Activated CD8-positive, alpha-beta memory T cell treated with anti-CD3 and anti-CD28 coated beads, Interleukin-2, amount 50 U/mL, for 1 hour (primary cell): Measurements from ENCODE around the gene ITGA2.
A peak's percentile ranks its signal among the peaks of the same experiment; 100 is the strongest.
"Not testable (repeated sequence)": the region's sequence is repeated elsewhere in the genome, so short reads cannot be mapped to it uniquely, and the experiment has no call there.

Experiments used
- DNase-seq: peaks from one replicate; pipeline ENCODE4 v3.0.0-alpha.2; 2020; ENCODE audit errors: extremely low read depth

Gene ITGA2

DNA sequence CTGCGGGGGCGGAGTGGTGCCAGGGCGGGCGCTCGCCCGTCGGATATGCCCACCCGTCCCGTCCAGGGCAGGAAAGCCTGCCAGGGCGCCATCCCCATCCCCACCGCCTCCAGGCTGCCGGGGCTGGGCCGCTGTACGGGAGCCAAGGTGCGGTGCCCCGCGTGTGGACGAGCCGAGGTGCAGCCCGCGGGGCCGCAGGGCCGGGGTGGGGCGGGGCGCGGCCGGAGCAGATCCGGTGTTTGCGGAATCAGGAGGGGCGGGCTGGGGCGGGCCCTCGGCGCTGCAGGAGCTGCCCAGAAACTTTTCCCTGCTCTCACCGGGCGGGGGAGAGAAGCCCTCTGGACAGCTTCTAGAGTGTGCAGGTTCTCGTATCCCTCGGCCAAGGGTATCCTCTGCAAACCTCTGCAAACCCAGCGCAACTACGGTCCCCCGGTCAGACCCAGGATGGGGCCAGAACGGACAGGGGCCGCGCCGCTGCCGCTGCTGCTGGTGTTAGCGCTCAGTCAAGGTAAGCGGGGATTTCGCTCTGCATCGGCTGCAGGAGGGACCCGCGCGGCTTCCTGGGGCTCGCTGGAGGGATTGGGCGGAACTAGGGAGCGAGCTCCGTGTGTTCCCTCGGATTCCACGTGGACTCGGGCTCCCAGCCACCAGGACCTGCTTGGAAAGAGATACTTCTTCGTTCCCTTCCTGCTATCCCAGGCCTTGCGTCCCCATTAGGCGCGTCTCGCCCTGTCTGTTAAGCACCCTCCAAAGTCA, at the start of gene ITGA2:
Gene ITGA2, plus strand, starts transcription at position 328 of the 756 bp plus-strand sequence. Its CDS starts 117 bp downstream, at position 445.
- no peak for DNase-seq

- no peak for DNase-seq
Observed at GRCh38 chr5:52943285-52943684, 45.9 kb upstream of the ITGA2 start.

DNA sequence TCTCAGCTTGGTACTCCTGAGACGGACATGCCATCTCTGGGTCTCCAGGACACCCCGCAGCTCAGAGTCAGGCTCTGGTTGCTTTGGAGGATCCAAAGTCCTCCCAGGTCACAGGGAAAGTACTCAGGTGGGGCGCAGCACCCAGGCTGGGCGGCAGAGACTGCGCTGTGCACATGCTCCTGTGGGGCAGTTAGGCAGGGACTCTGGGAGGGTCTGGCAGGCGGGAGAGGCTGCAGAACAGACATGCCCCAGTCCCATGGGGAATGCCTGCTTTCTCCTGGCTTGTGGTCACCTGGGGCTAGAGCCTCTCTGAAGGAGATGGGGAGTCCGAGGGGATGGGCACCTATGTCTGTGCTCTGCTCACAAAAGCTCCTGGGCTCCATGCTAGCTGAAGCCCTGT, 45.3 kb upstream of the ITGA2 start:
- DNase-seq = no peak

DNA sequence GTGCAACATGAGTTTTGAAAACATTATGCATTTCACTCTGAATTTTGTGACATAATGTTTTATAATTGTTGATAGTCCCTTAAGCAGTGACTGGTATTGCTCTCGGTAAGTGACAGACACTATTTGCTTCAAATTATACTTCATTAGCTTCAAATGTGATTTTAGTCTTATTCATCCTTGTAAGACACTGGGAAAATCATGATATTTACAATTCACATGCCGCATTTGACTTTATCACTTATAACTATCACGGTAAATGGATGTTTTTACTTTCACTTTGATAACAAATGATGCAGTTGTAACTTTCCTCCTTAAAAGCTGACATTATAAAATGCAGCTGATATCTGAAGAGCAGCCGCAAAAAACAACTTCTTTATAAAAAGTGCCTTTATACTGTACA, 44.1 kb upstream of the ITGA2 start:
- no peak for DNase-seq

GRCh38 chr5:52947208-52947607, 41.9 kb upstream of the ITGA2 start:
- no peak for DNase-seq

DNA sequence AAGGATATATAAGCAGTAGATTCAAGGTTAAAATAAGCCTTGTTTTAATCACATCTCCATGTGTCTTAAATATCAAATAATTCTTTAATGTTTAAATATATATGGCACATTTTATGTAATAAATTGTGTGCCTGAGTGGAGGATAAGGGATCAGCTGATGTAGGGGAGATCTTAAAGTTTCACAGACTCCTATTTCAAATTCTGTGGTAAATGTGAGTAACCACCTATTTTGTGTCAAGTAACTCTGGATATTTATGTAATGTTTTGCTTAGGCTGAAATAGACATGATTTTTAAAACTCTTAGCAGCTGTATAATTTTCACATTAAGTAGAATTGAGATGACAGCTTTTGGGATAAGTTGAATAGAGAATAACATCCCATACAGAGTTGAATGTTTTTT, 41.3 kb upstream of the ITGA2 start:
- DNase-seq = no peak

DNA sequence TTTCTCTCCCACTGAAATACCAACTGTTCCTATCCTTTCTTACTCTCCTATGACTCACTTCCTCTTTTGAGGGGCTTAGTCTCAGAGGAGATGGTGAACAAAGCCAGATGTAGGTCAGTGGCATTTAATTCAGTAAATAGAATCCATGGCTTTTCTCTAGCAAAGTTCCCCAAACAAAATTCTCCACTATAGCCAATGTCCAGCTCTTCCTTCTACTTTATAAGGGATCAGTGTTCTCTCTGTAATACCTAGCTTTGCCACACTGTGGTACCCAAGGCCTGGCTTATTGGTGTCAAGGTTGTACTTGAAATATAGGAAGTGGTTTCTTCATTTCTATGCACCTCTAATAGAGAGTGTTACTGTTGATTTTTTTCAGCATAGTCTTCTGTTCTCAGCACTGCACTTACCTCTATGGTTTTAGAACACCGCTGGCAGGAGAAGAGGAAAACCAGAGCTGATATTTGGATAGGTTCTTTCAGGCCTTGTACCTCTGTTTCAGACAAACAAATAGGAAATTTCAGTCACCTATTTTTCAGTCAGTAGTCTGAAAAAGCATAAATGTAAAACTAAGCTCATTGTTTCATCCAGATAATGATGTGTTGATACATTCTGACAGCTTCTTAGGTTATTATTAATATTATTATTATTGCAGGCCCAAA, 40.6 kb upstream of the ITGA2 start:
- DNase-seq = peak; percentile 12

- DNase-seq = no peak
Observed at GRCh38 chr5:52950686-52951085, 38.5 kb upstream of the ITGA2 start.

DNA sequence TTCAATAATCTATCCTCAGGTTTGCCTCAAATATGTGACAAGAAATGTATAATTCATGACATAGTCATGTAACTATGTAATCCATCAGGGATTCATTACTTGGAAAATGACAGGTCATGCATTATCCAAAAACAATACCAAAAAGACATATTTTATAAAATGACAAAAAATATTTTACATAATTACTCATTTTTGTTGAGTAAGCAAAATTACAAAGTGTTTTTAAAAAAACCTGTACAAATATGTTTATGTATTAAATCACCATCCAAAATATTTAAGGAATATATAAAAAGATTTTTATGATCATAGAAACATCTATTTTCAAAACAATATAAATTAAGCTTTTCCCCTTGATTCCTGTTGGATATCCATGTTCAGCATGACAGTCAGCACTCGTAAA, 36.7 kb upstream of the ITGA2 start:
- no peak for DNase-seq

- no peak for DNase-seq
Observed at GRCh38 chr5:52956014-52956413, 33.1 kb upstream of the ITGA2 start.

- DNase-seq = no peak
Observed at GRCh38 chr5:52956915-52957747, 32.0 kb upstream of the ITGA2 start.

GRCh38 chr5:52961274-52961681, 27.9 kb upstream of the ITGA2 start:
- no peak for DNase-seq

GRCh38 chr5:52963636-52964035, 25.5 kb upstream of the ITGA2 start:
- DNase-seq = no peak

DNA sequence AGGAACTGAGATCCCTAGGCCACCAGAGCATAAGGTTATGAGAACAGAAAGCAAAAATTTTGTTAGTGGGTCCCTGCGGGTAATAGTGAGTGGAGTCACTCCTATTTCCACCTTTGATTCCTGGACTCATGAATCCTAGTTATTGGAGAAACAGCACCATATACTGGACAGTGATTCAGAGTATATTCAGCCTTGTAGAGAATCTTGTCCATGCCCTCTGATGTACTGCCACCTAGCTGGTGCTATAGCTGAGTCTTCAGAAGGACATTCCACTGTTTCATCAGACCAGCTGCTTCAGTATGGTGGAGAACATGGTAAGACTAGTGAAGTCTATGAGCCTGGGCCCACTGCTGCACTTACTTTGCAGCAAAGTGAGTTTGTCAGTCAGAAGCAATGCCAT, 25.0 kb upstream of the ITGA2 start:
- DNase-seq = no peak

- not testable (repeated sequence) for DNase-seq
Observed at GRCh38 chr5:52976157-52976556, 13.0 kb upstream of the ITGA2 start.

- DNase-seq = no peak
Observed at GRCh38 chr5:52977264-52977897, 11.8 kb upstream of the ITGA2 start.

DNA sequence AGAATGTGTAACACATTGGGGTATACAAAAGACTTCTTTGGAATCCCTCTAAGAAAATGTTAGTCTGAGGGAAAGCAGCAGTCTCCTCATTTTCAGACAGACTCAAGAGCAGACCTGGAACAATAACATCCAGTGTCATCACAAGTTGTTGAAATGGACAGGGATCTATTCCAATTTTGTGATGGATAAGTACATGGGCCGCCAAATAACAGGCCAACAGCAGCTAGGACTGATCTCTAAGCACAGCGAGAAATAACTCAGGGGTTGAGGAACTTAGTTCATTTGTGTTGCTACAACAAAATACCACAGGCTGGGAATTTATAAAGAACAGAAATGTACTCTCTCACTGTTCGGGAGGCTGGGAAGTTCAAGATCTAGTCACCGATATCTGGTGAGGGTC, 7.6 kb upstream of the ITGA2 start:
- no peak for DNase-seq

DNA sequence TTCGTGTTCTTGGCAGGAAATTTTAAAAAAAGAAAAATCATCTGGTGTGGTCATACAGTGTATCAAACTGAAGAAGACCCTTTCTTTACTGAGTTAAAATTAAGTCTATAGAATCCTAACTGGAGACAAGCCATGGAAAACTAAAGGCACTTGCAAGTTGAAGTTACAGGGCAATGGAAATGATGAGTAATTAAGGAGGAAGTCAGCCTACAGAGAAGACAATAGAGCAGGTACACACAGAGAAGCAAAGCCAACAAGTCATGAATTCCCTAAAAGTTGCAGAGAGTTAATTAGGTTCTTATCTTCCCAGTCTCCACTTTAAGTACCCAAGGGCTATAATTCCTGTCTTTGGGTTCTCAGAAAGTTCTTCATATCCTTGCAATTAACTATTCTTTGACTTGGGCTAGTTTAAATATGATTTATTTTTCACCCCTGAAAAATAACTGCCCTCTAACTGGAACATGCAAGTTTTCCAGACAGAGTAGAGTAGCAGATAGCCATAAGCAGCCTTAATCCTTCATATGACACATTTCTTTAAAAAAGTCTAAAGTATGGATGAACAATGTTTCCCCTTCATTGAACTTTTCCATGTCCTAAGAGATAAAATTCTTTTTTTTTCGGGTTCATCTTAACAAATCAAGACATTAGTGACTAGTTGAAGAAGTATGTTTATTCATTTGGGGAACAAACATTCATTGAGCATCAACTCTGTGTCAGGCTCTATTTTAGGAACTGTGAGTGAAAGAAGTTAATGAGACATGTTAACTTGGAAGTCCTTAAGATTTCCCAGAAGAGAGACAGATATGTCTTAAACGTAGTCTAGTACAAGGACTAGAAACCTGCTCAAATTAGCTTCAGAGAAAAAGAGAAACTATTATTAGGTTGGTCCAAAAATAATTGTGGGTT, 5.2 kb upstream of the ITGA2 start:
- no peak for DNase-seq

DNA sequence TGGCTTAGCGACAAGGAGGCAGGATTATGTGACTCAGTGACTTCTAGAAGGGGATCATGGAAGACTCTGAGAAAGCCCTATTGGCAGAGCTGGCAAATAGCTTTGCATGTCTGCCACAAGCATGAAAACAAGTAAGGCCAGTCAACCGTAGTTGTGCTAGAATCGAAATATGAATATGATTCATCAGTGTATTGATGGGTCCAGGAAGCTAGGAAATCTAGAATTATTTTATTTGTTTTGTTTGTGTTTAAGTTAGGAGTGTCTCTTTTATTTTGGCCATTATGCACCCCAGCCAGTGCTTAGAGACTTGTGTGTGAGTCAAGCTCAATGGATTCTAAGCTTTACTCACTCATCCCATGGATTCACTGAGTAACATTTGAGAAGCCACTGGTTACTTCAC, 3.8 kb upstream of the ITGA2 start:
- no peak for DNase-seq

DNA sequence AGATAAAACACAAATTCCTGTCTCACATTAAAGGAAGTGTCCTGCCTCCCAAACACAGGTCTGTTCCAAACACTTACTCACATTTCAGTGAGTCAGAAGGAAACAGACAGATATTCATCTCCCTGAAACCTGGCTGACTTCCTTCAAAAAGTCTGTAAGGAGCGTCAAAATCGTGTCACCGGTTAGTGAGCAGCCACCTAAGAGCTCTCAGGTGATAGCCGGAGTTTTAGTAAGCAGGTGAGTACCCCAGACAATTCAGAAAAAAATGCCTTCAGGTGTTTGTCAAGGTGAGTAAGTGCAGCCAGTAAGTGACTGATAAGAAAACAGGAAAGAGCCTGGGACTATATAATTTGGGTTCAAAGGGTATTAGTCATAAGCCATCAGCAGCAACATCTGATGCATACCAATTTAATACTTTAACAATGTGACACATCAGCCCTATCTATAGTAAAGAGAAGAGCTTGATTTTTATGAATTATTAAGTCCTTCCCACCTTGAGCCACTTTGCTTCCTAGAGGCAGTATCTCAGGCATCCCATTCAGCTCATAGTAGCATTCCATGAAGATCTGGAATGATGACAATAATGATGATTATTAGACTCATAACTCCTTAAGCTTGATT, 1.3 kb upstream of the ITGA2 start:
- no peak for DNase-seq
